K562 (cell line): ENCODE measurements around the gene EIF5. TPM values are rescaled to one million over a fixed set of nuclear protein-coding genes. Genes with fewer than 3 reads are reported as not detected.

Experiments
- ATAC-seq: fragments of 200-7000 bp; cut with Tn5 transposase; 3 replicates; pipeline ENCODE4 v1.9.1; 2020; ENCODE audit warnings: moderate library complexity
- BruUV-seq: library from RNA; stranded (reverse); fragments of 400-500 nt; replicated peaks from 2 replicates; lab custom pipeline; 2021; lab: Mats Ljungman, UMichigan
- CTCF ChIA-PET: fragments of 300-600 bp; formaldehyde crosslinking; extraction: SDS; loops from one replicate; lab custom pipeline; 2021; ENCODE audit warnings: low intra/inter-chr PET ratio; lab: Yijun Ruan, JAX
- POLR2A ChIA-PET: fragments of 300-600, 350-650 bp; sonication (Branson Sonifier 250); formaldehyde crosslinking; extraction: SDS; loops from one replicate; lab custom pipeline; 2021; ENCODE audit warnings: antibody characterized with exemption, inconsistent platforms; lab: Yijun Ruan, JAX
- DNase-seq, 4 experiments: peaks; one replicate each; pipeline versions ENCODE4 v3.0.0 to v3.0.0-alpha.2; 2011 to 2018; ENCODE audit warnings: low spot score in 3 of 4, mixed read lengths in 3 of 4; ENCODE audit errors: extremely low read depth in 1 of 4
- FAIRE-seq: peaks from 2 replicates; lab custom pipeline; 2011; peaks lifted over from hg19 to GRCh38; lab: Jason Lieb, UNC
- H2AFZ ChIP-seq: 2 replicates; pipeline ENCODE4 v1.6.0; 2011; ENCODE audit warnings: low read depth, low read length, control low read depth, inconsistent platforms
- H3K27ac ChIP-seq: fragments of 200-600 bp; 3 replicates; pipeline ENCODE4 v1.8.0; 2011; ENCODE audit warnings: low read depth, mild to moderate bottlenecking, control low read depth, inconsistent platforms, low read length, moderate library complexity, mixed read lengths; ENCODE audit errors: extremely low read depth
- H3K27me3 ChIP-seq, 2 experiments: fragments of 300-600 bp in 1 of 2; 2 replicates in 1 of 2; 3 replicates in 1 of 2; pipeline versions ENCODE4 v1.6.0 to v1.8.0; 2011; ENCODE audit warnings: inconsistent platforms in 2 of 2, low read length in 2 of 2, mild to moderate bottlenecking in 1 of 2, mixed read lengths in 1 of 2, moderate library complexity in 1 of 2; ENCODE audit not compliant: control insufficient read depth in 2 of 2, insufficient read depth in 2 of 2
- H3K36me3 ChIP-seq: fragments of 300-600 bp; 3 replicates; pipeline ENCODE4 v1.8.0; 2011; ENCODE audit warnings: mild to moderate bottlenecking, low read length, inconsistent platforms; ENCODE audit not compliant: control insufficient read depth, insufficient read depth
- H3K4me1 ChIP-seq, 2 experiments: fragments of 200-600 bp in 1 of 2; replicated peaks in 1 of 2; 2 replicates in 1 of 2; 3 replicates in 1 of 2; pipeline versions ENCODE4 v1.5.1 to v1.8.0; 2011; ENCODE audit warnings: inconsistent platforms in 2 of 2, low read length in 2 of 2, mild to moderate bottlenecking in 1 of 2, mixed read lengths in 1 of 2, moderate library complexity in 1 of 2; ENCODE audit not compliant: control insufficient read depth in 2 of 2, insufficient read depth in 2 of 2
- H3K4me2 ChIP-seq: 2 replicates; pipeline ENCODE4 v1.6.1; 2011; ENCODE audit warnings: low read length, control low read depth, inconsistent platforms, mixed read lengths; ENCODE audit not compliant: insufficient read depth
- H3K4me3 ChIP-seq: fragments of 200-600 bp; sonication (generic), shearing (Covaris generic); 2 replicates; pipeline ENCODE4 v1.5.1; 2016; ENCODE audit warnings: control low read depth, inconsistent platforms
- H3K79me2 ChIP-seq: fragments of 200-600 bp; 3 replicates; pipeline ENCODE4 v1.8.0; 2011; ENCODE audit warnings: low read length, inconsistent platforms; ENCODE audit not compliant: control insufficient read depth, insufficient read depth
- H3K9ac ChIP-seq, 2 experiments: 2 replicates each; pipeline versions ENCODE4 v1.6.0 to v1.6.1; 2011; ENCODE audit warnings: low read depth in 2 of 2, low read length in 2 of 2, control low read depth in 1 of 2, inconsistent platforms in 1 of 2, mild to moderate bottlenecking in 1 of 2, mixed read lengths in 1 of 2; ENCODE audit not compliant: insufficient read depth in 1 of 2
- H3K9me1 ChIP-seq: one replicate; pipeline ENCODE4 v1.6.0; 2011; ENCODE audit warnings: inconsistent platforms, mild to moderate bottlenecking, low read length, moderate library complexity; ENCODE audit not compliant: control insufficient read depth, insufficient read depth
- H3K9me3 ChIP-seq: replicated peaks from 2 replicates; pipeline ENCODE4 v1.5.1; 2011; ENCODE audit warnings: low read depth, low read length, inconsistent platforms; ENCODE audit not compliant: control insufficient read depth, insufficient read depth
- H4K20me1 ChIP-seq: replicated peaks from 2 replicates; pipeline ENCODE4 v1.6.1; 2011; ENCODE audit warnings: low read length, inconsistent platforms, mixed read lengths; ENCODE audit not compliant: control insufficient read depth, insufficient read depth
- HMGN3 ChIP-seq: IDR thresholded peaks from 2 replicates; pipeline ENCODE4 v1.6.1; 2011; ENCODE audit warnings: borderline replicate concordance, low read depth, mild to moderate bottlenecking, mixed read lengths, low read length; ENCODE audit not compliant: insufficient read length; ENCODE audit errors: extremely low read depth
- LCOR ChIP-seq: sonication (generic); formaldehyde crosslinking; IDR thresholded peaks from 2 replicates; pipeline ENCODE4 v1.8.0; 2022; ENCODE audit warnings: mild to moderate bottlenecking, missing genetic modification reagents
- POLR2H ChIP-seq: IDR thresholded peaks from 2 replicates; pipeline ENCODE4 v1.6.1; 2016; ENCODE audit warnings: missing genetic modification characterization, low read depth, mild to moderate bottlenecking, control low read depth, missing compliant biosample characterization, moderate library complexity
- ZBTB26 ChIP-seq: fragments of 450-650 bp; formaldehyde crosslinking; IDR thresholded peaks from 2 replicates; pipeline ENCODE4 v1.4.0; 2022; ENCODE audit warnings: missing genetic modification characterization
- ZBTB9 ChIP-seq: fragments of 450-650 bp; formaldehyde crosslinking; IDR thresholded peaks from 2 replicates; pipeline ENCODE4 v1.4.0; 2020; ENCODE audit warnings: mild to moderate bottlenecking, moderate library complexity
- WGBS: fragments of 100-300 bp; shearing (Covaris generic); methylation state at CpG from one replicate; pipeline ENCODE4 v1.1.6; 2016; ENCODE audit warnings: low coverage, mixed read lengths; ENCODE audit not compliant: insufficient coverage; ENCODE audit errors: missing lambda C conversion rate; 5-methylcytosine and 5-hydroxymethylcytosine counted together
- in situ Hi-C: fragments of 300-500 bp; cut with MboI; formaldehyde crosslinking; loops from 4 replicates; pipeline ENCODE4 v1.15.0; 2018; ENCODE audit warnings: inconsistent platforms, mixed read lengths
- intact Hi-C: fragments of 100-400 bp; cut with micrococcal nuclease; formaldehyde crosslinking; loops from 2 replicates; pipeline ENCODE4 v1.14.2; 2022
- polyA plus RNA-seq, 8 experiments: library from polyadenylated mRNA; depleted of rRNA in 4 of 8; stranded (reverse) in 5 of 8; unstranded in 3 of 8; fragments of >200 nt; fragmentation: Nextera tagmentation in 2 of 8; fragmentation: Illumina TruSeq in 1 of 8; extraction: Ambion mirVana in 2 of 8; extraction: Trizol in 1 of 8; gene quantifications; 2 replicates each; pipeline versions ENCODE4 v1.2.1 to v1.2.3, GENCODE V29; 2011 to 2014; ENCODE audit warnings: inconsistent platforms in 1 of 8, missing spikeins in 1 of 8
- total RNA-seq, 7 experiments: library from RNA; depleted of rRNA in 6 of 7; stranded (reverse); fragments of >200 nt in 6 of 7; fragmentation: Illumina TruSeq in 2 of 7; extraction: Trizol in 2 of 7; gene quantifications; 2 replicates each; pipeline versions ENCODE4 v1.2.1 to v1.2.3, GENCODE V29; 2011 to 2021; ENCODE audit warnings: low replicate concordance in 1 of 7

EIF5 gene
- total and polyA plus RNA-seq, 9 of the 15 experiments (the other 6 are each of a cell fraction or from before 2014, with no cell fraction given) = 92.7 to 442 (median 190) TPM

- H3K9me3 ChIP-seq = no peaks in the 10 kb centered on the region
- ChIA-PET POLR2A (interaction anchor here (0.7 kb wide), 2 partner anchors 12 to 450 kb away, joined by 3 to 4 read pairs; no protein-coding TSS in a partner anchor), CTCF (no interaction called here)
- ATAC-seq = no peak
- TF ChIP-seq ZBTB26 (CRISPR knock-in tag) (no peak), HMGN3 (no peak), POLR2H (tag) (no peak), LCOR (no peak), ZBTB9 (CRISPR knock-in tag) (no peak)
- 86% methylated on average over 22 of the region's 31 CpGs for WGBS
- H3K79me2 ChIP-seq = no peaks in the 10 kb centered on the region
- H3K4me3 ChIP-seq = no peak overlapping the region
- H3K4me2 ChIP-seq = no peak overlapping the region
- no peaks in the 10 kb centered on the region for H4K20me1 ChIP-seq
- in situ Hi-C loops (no loop called here), intact Hi-C loops (no loop called here)
- H3K9ac ChIP-seq = peak overlapping the region in 1 of 2 experiments; percentile 27; a peak in 1 of 4 replicates
- no peak for FAIRE-seq
- no TSS peak for BruUV-seq
- H3K27me3 ChIP-seq = no peaks in the 10 kb centered on the region
- H3K4me1 ChIP-seq = peaks cover 29 to 54% of the 10 kb centered on the region in 2 experiments
- no peak for DNase-seq
- H3K9me1 ChIP-seq = no peaks in the 10 kb centered on the region
- no peak overlapping the region for H3K27ac ChIP-seq
- no peak overlapping the region for H2AFZ ChIP-seq
- H3K36me3 ChIP-seq = no peaks in the 10 kb centered on the region
Observed at GRCh38 chr14:103311171-103311997, 22.7 kb upstream of the EIF5 start.
